DMS53 (cell line): ENCODE results near the gene ADGRA1.
"Not testable (repeated sequence)": the region's sequence is repeated elsewhere in the genome, so short reads cannot be mapped to it uniquely, and the experiment has no call there.

Source experiments
- DNase-seq: peaks from one replicate; lab custom pipeline; 2025; lab: John Stamatoyannopoulos, UW

The ADGRA1 gene

DNA sequence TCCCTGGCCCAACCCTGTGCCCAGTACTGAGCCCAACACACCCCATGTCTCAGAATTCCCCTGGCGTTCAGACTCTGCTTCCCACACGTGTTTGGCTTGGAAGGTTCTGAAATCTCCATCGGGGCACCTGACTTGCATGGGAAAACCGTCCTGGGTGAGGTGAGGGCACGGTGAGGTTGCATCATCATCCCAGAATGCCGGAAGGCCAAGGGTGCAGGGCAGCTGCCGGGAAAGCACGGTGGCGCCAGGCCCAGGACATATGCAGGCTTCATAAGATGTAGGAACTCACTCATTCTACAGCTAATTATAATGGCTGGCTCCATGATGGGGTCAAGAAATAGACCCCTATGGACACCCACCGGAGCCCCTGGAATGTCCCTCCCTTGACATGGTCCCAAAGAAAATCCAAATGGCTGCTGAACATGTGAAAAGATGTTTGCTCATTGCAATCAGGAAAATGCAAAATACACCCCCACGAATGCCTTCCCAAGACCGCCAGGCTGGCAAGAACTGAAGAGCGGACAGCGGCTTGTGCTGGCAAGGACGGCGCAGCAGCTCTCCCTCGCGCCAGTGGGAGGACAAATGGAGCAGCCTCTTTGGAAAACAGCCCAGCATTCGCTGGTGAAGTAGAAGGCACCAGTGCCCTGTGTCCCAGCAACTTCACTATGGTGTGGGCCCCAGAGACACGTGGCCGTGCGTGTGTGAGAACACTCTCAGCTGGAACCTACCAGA is 74.6 kb downstream of the ADGRA1 start:
- DNase-seq, result no peak

DNA sequence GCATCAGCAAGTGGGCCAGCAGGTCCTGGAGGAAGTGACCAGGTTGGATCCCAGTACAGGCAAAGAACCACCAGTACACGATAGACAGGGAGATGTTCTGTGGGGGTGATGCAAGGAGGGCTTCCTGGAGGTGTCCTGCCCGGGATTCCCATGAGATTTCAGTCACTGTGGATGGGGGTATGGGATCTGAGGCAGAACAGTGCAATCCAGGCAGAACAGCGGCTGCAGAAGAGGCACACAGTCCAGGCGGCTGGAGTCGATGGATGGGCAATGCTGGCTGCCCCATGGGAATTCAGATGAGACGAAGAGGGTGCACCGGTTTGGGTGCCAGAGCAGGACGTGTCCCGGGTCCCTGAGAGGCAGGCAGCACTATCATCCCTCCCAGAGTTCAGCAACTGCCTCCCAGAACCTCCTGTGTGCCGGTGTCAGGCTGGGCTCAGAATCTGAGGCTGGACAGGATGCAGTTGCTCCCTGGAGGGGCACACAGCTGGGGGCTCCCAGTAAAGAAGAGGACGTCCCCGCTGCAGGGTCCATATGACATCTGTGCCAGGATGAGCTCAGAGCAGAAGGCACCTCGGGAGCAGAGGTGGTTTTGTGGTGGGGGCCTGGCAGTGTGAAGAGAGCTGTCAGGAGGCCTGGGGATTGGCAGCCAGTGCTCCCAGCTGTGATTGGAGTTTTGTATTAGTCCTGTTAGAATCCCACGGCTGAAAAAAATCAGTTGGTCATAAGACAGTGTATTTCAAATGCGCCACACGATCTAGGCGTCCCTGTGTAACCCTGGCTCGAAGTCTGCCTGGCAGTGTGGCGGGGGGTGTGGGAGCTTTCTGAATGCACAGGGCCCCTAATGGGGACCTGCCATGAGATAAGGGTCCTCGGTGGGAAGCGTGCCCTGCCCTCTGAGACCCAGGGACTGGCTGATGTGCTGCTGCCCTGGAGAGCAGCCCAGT is 75.5 kb downstream of the ADGRA1 start:
- DNase-seq, result no peak

DNA sequence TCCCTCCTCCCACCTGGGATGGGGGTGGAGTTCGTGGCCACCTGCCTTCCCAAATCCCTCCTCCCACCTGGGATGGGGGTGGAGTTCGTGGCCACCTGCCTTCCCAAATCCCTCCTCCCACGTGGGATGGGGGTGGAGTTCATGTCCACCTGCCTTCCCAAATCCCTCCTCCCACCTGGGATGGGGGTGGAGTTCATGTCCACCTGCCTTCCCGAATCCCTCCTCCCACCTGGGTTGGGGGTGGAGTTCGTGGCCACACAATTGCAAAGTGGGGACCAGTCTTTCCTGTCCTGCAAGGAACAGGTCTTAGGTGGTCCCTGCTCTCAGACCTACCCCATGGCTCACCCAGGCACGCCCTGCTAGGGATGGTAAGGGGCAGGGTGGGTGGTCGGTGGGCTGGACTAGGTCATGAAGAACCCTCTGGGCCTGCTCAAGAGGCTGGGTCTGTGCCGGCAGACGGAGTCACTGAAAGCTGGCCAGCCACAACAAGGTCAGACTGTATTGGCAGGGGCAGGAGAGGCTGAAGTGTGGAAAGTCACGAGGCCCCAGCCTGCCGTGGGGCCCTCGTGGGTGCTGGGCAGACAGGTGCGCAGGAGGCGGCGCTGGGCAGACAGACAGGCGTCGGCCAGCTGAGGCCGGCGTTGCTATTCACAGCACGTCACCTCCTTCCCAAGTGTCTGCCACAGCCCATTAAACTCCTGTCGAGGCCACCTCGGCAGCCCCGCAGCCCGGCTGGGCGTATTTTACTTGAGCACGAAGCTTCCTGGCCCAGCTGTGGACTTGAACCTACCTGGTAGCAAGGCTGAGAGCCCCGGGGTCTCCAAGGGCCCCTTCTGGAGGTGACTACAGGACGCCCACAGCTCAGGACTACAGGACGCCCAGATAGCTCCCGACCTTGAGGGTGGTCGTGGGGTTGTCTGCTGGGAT is 76.4 kb downstream of the ADGRA1 start:
- no peak for DNase-seq

DNA sequence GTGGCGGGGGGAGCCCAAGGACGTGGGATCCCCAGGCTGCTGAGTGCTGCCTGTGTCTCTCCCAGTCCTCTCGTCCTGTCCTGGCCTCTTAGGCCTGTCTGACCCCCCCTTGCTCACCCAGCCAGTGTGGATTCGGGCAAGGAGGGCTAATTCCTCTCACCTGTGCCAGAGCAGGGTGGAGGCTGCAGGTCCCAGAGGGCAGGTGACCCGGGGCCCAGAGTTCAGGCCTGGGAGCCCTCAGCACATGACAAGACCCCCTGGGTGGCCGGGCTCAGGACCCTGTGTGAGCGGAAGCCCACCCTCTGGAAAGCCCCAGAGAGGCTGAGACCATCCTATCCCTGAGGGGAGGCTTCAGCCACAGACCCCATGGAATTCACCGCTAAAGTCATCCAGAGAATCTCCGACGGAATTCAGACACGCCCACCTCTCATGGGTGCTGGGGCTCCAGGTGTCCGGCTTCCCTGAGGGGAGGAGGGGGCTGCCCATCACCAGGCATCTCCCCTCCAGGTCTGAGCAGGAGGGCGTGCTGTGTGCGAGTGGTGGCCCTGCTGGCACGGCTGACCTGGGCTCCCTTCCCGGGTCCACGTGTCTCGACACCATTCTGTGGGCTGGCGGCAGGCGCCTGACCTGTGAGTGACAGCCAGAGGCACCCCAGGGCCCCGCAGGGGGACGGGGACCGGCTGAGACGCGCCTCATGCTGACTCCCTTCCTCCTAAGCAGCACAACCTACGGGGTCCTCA is 77.3 kb downstream of the ADGRA1 start:
- DNase-seq, result no peak

DNA sequence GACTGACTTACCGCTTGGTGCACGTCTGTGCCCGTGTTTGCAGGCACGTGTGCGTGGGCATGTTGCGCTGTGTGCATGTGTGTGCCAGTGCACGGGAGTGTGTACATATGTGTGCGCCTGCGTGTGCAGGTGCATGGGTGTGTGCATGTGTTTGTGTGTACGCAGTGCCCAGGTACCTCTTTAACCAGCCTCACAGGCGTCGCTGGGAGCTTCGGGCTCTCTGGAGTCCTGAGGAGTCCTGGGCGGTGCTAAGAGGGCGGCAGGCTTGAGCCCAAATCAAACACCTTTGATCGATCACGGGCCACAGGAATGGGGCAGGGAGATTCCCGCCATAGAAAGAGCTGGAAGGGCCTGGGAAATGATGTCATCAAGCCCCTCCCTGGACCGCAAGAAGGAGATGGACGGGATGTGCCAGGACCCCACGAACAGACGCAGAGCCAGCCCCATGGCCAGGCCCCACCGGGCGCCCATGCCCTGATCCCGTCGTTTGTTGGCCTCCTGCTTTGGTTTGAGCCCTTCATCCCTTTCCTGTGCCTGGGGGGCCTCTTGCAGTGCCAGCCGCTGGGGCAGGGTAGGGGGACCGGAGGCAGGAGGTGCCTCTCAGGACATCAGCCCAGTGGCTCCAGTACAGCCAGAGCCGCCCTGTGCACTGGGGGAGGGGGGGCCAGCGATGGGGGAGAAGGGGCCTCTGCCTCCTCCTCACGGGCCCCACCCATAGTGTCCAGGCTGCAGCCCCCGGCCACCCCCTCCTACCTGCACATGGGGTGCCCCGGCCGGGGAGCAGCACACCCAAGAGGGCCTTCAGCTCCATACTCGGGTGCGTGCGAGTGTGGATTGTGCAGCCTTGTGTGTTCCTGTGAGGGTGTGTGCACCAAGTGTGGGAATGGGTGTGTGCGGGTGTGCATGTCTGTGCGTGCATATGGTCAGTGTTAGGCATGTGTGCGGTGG is 78.1 kb downstream of the ADGRA1 start:
- DNase-seq, result no peak

DNA sequence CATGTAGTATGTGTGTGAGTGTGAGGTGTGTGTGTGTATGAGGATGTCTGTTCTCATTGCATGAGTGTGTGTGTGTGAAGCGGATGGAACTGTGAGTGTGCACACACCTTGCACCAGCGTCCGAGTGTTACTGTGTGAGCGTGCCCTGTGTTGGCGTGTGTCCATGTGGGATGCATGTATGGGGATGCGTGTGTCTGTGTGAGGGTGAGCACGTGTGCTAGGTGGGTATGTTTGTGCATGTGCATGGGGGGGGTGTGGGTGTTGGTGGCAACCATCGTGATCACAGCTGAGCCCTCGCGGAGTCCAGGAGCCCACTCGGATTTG is 78.7 kb downstream of the ADGRA1 start:
- no peak for DNase-seq

DNA sequence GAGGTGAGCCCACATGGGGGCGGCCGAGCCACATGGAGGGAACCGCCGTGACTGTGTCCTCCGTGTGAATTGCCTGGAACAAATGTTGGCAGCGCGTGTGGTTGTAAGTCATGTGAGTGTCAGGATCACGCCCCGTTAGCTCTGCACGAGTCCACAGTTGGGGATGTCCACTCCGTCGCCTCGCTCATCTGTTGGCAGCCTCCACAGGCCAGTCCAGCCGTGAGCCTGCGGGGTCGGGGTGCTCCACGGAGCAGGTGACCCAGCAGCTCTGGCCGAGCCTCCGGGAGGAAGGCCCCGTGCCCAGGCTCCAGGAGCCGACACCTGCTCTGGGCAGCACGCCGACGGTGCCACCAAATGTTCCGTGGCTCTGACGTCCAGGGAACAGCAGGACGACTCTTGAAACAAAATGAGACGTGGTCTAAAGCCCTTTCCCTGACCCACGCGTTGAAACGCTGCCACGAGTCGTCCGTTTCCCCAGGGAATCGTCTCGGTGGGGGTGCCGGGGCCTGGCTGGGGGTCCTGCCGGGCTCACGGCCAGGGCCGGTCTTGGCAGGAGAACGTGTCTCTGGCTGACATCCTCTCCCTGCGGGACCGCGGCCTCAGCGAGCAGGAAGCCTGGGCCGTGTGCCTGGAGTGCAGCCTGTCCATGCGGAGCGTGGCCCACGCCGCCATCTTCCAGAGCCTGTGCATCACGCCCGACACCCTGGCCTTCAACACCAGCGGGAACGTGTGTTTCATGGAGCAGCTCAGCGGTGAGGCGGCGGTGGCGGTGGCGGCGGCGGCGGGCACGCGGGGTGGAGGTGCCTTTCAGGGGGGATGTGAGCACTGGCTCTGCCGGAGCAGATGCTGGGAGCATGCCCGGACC is 79.3 kb downstream of the ADGRA1 start:
- no peak for DNase-seq

DNA sequence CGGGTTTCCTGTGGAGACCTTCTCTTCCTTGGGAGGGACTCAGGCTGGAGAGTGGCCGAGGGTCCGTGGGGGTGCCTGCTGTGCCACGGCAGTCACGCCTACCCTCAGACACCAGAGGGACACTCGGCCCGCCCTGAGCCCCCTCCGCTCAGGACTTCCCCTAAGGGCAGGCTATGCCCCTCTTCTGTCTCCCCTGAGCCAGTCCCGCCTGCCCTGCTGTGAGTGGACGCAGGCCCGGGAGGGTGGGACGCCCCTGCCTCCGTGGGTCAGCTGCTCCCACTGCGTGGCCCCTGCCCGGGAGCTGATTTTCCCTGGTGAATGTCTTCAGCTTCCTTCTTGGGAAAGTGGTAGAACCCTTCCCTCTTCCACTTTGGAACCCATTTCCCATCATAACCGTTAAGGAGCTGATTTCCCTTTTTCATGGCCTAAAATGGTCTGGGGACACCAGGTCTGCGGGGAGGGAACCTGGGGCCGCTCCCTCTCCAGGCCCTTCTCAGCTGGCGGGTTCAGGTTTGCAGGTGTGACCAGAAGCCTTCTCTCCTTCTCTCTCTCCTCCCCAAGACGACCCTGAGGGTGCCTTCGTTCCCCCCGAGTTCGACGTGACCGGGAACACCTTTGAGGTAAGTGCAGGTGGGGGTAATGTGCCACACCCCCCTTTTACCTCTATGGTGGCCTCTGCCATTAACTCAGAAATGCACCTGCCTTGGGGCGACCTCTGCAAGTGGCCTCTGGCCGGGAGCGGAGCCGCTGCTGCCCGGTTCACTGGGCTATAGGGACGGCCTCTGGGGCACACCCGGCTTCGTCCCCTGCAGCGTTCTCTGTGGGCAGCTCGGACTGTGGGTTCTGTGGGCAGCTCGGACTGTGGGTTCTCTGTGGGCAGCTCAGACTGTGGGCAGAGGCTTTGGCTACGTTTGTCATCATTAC is 80.2 kb downstream of the ADGRA1 start:
- DNase-seq, result no peak

DNA sequence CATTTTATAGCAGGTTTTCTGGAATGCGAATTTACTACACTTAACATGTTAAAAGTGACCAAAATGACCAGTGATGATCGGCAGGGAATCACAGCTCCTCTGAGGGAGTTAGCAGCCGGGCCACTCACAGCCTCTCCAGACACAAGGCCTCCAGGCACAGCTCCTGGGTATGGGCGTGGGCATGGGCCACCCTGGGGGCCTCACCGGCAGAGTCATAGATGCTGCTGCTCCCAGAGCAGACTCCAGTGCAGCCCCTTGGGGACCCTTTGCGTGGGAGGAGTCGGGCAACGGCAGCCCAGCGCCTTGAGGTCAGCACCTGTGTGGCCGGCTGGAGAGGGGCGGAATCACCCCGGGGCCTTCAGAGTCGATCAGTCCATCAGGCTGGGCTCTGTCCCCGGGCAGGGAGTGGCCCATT is 80.9 kb downstream of the ADGRA1 start:
- DNase-seq, result no peak

DNA sequence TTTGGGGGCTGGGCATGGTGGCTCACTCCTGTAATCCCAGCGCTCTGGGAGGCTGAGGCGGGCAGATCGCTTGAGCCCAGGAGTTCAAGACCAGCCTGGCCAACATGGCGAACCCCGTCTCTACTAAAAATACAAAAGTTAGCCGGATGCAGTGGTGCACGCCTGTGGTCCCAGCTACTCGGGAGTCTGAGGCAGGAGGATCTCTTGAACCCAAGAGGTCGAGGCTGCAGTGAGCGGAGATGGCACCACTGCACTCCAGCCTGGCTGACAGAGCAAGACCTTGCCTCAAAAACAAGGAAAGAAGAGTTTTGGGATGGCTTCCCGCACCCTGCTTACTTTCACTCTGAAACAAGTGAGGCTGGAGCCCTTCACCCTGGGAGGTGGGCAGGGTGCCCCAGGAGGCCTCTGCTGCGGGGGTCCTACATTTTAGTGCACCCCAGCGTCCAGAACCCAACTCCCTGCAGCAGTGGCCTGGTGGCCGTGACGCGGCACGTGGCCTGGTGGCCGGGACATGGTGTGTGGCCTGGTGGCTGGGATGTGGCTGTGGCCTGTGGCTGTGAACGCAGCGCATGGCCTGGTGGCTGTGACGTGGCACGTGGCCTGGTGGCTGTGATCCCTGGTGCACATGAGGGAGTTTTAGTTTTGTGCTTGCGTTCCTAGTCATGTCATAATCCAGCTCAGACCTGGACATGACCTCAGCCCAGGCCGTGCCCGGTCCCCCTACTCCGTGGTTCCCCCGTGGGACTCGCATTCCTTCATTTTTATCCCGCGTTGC is 81.6 kb downstream of the ADGRA1 start:
- DNase-seq, result no peak

DNA sequence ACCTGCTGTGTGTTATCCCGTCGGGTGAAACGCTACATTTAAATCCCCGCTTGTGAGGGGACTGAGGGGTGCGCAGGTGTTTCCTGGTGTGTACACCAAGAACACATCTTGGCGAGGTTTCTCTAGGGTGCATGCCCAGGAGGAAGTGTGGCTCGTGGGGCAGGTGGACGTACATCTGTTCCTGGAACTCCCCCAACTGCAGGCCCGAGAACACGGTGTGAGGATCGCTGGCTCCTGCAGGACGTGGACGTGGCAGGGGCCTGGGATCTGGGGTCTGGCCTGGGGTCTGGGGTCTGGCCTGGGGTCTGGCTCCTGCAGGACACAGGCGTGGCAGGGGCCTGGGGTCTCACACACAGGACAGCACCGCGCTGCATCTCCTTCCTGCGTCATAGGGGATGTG is 82.4 kb downstream of the ADGRA1 start:
- DNase-seq, result no peak

DNA sequence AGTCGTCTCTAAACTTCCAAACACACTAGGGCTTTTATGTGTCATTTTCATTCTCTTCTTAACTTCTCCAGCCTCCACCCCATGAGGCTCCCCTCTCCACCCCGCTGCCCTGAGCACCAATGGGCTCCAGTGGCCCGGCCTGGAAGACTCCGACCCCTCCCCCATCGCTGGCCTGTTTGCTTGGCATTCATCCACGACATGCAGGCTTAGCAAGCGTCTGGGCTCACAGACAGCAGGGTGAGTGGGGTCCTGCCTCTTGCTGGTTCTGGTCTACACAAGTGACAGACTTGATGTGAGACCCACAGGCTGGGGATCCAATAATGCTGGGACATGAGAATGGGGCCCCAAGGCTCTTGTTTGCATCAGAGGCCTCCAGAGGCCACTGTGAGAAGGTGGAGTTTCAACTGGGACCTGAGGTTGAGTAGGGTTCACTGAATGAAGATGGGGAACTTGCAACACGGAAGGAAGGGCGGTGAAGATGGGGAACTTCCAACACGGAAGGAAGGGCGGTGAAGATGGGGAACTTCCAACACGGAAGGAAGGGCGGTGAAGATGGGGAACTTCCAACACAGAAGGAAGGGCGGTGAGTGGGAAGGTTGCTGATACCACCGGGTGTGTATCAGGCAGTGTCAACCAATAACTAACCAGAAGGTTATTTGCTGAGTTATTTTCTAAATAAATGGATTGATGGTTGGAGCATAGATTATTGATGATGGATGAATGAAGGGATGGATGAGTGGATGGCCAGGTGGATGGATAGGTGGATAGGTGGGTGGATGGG is 86.3 kb downstream of the ADGRA1 start:
- DNase-seq, result no peak

DNA sequence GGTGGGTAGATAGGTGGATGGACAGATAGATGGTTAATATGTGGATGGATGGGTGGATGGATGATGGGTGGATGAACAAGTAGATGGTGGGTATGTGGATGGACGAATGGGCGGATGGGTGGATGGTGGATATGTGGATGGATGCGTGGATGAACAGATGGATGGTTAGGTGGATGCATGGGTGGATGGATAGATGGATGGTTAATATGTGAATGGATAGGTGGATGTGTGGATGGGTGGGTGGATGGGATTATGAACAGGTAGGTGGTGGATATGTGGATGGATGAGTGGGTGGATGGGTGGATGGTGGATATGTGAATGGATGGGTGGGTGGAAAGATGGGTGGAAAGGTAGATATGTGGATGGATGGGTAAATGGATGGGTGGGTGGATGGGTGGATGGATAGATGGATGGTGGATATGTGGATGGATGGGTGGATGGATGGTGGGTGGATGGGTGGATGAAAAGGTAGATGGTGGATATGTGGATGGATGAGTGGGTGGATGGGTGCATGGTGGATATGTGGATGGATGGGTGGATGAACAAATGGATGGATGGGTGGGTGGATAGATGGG is 87.1 kb downstream of the ADGRA1 start:
- DNase-seq, result no peak

DNA sequence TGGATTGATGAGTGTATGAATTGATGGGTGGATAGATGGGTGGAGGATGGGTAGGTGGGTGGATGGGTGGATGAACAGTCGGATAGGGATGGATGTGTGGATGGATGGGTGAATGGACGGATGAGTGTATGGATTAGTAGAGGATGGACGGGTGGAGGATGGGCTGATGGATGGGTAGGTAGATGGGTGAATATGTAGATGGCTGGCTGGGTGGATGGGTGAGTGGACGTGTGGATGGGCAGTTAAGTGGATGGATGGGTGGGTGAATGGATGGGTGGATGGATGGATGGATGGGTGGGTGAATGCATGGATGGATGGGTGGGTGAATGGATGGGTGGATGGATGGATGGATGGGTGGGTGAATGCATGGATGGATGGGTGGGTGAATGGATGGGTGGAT is 87.9 kb downstream of the ADGRA1 start:
- DNase-seq, result not testable (repeated sequence)

DNA sequence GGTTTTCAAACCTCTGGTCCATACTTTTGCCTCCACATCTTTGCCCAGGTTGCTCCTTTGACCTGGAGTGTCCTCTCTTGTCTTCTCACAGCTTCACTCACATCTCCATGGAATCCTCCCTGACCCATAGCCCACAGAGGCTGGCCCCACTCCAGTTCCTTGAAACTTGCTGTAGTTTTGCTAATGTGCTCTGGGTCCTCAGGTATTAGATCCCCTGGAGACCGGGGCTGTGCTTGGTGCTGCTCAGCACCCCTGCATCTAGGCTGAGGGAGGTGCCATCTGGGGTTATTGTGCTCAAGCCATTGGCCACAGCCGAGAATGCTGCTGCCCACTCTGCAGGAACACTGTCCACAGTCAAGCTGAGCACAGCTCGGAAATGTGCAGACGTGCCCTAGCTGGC is 88.8 kb downstream of the ADGRA1 start:
- DNase-seq, result no peak

DNA sequence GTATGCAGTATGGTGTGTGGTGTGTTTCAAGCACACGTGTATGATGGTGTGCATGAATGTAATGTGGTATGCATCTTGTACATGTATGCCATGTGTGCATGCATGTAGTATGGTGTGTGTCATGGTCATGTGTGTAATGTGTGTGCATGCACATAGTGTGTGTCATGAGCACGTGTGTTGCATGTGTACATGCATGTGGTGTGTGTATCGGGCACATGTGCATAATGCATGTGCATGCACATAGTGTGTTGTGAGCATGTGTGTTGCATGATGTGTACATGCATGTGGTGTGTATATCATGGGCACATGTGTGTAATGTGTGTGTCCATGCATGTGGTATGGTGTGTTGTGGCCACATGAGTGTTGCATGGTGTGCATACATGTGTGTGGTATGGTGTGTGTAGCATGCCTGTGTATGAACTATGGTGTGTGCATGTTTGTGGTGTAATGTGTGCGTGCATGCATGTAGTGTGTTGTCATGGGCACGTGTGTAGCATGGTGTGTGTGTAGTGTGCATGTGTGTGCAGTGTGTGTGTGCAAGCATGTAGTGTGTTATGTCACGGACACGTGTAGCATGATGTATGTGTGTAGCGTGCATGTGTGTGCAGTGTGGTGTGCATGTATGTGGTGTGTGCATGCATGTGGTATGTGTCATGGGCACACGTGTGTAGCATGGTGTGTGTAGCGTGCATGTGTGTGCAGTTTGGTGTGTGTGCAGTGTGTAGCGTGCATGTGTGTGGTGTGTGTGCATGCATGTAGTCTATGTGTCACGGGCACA is 89.8 kb downstream of the ADGRA1 start:
- no peak for DNase-seq
